K562 (cell line): ENCODE data around the gene METTL18. TPM values are rescaled to one million over a fixed set of nuclear protein-coding genes. Genes with fewer than 3 reads are reported as not detected.

Experiments used
- BRCA1 ChIP-seq, 2 experiments: fragments of 450-650 bp in 1 of 2; sonication (generic) in 1 of 2; formaldehyde crosslinking in 1 of 2; IDR thresholded peaks; 2 replicates each; pipeline versions ENCODE4 v1.5.0 to v1.6.1; 2017 to 2020; ENCODE audit warnings: mild to moderate bottlenecking in 1 of 2, missing genetic modification reagents in 1 of 2
- HCFC1 ChIP-seq: IDR thresholded peaks from 2 replicates; pipeline ENCODE4 v1.6.1; 2012; ENCODE audit warnings: low read depth, low read length, improper control_type of control experiment
- HMGN3 ChIP-seq: IDR thresholded peaks from 2 replicates; pipeline ENCODE4 v1.6.1; 2011; ENCODE audit warnings: borderline replicate concordance, low read depth, mild to moderate bottlenecking, mixed read lengths, low read length; ENCODE audit not compliant: insufficient read length; ENCODE audit errors: extremely low read depth
- HOMEZ ChIP-seq: fragments of 250-450 bp; sonication (Bioruptor Pico); IDR thresholded peaks from 2 replicates; pipeline ENCODE4 v1.4.0; 2020; ENCODE audit warnings: mild to moderate bottlenecking, moderate library complexity
- KHSRP ChIP-seq: fragments of 450-650 bp; IDR thresholded peaks from 2 replicates; pipeline ENCODE4 v1.6.1; 2017
- KLF16 ChIP-seq: IDR thresholded peaks from 2 replicates; pipeline ENCODE4 v1.6.1; 2016; ENCODE audit warnings: antibody characterized with exemption
- LARP7 ChIP-seq: fragments of 450-650 bp; IDR thresholded peaks from 2 replicates; pipeline ENCODE4 v1.6.1; 2016
- MAFF ChIP-seq: IDR thresholded peaks from 2 replicates; pipeline ENCODE4 v1.6.1; 2012; ENCODE audit warnings: low read length, improper control_type of control experiment
- MECOM ChIP-seq: fragments of 250-450 bp; sonication (Bioruptor Pico); IDR thresholded peaks from 2 replicates; pipeline ENCODE4 v1.8.0; 2022; ENCODE audit warnings: inconsistent platforms
- MXI1 ChIP-seq: IDR thresholded peaks from 2 replicates; pipeline ENCODE4 v1.6.1; 2011; ENCODE audit warnings: low read depth, mild to moderate bottlenecking, improper control_type of control experiment, low read length
- PHF21A ChIP-seq: fragments of 450-650 bp; IDR thresholded peaks from 2 replicates; pipeline ENCODE4 v1.6.1; 2017; ENCODE audit warnings: low read depth, borderline replicate concordance
- SLC30A9 ChIP-seq: fragments of 250-450 bp; sonication (Bioruptor Pico); IDR thresholded peaks from 2 replicates; pipeline ENCODE4 v1.8.0; 2022; ENCODE audit warnings: mild to moderate bottlenecking, moderate library complexity
- U2AF1 ChIP-seq: fragments of 200-400 bp; formaldehyde crosslinking; optimal IDR thresholded peaks from 2 replicates; pipeline ENCODE3; 2017; ENCODE audit warnings: mild to moderate bottlenecking, low read depth, low read length, moderate library complexity
- ZNF280B ChIP-seq: fragments of 250-450 bp; sonication (Bioruptor Pico); IDR thresholded peaks from 2 replicates; pipeline ENCODE4 v1.5.1; 2021; ENCODE audit warnings: mild to moderate bottlenecking
- ZNF707 ChIP-seq: fragments of 250-450 bp; sonication (Bioruptor Pico); conservative IDR thresholded peaks from 2 replicates; pipeline ENCODE4 v1.8.0; 2022; ENCODE audit warnings: inconsistent platforms, mild to moderate bottlenecking, moderate library complexity
- polyA plus RNA-seq, 8 experiments: library from polyadenylated mRNA; depleted of rRNA in 4 of 8; stranded (reverse) in 5 of 8; unstranded in 3 of 8; fragments of >200 nt; fragmentation: Nextera tagmentation in 2 of 8; fragmentation: Illumina TruSeq in 1 of 8; extraction: Ambion mirVana in 2 of 8; extraction: Trizol in 1 of 8; gene quantifications; 2 replicates each; pipeline versions ENCODE4 v1.2.1 to v1.2.3, GENCODE V29; 2011 to 2014; ENCODE audit warnings: inconsistent platforms in 1 of 8, missing spikeins in 1 of 8
- total RNA-seq, 7 experiments: library from RNA; depleted of rRNA in 6 of 7; stranded (reverse); fragments of >200 nt in 6 of 7; fragmentation: Illumina TruSeq in 2 of 7; extraction: Trizol in 2 of 7; gene quantifications; 2 replicates each; pipeline versions ENCODE4 v1.2.1 to v1.2.3, GENCODE V29; 2011 to 2021; ENCODE audit warnings: low replicate concordance in 1 of 7
- TF ChIP-seq, protein P1 (sequence below): fragments of 250-450 bp; sonication (Bioruptor Pico); IDR thresholded peaks from 2 replicates; pipeline ENCODE4 v1.4.0; 2020; ENCODE audit warnings: borderline replicate concordance
- TF ChIP-seq, protein P2 (sequence below): fragments of 450-650 bp; IDR thresholded peaks from 2 replicates; pipeline ENCODE4 v1.6.1; 2018; ENCODE audit not compliant: partially characterized antibody

Gene METTL18
- total and polyA plus RNA-seq, 9 of the 15 experiments (the other 6 are each of a cell fraction or from before 2014, with no cell fraction given): 9.5 to 40.2 (median 14.7) TPM

GRCh38 chr1:169794530-169795416, at the start of gene METTL18 (continued):
- TF ChIP-seq MAFF (no peak), PHF21A (no peak), ZNF707 (CRISPR knock-in tag) (no peak), BRCA1 (IDR thresholded peaks at IDR 0.05) (no peak), BRCA1 (CRISPR knock-in tag; IDR thresholded peaks at IDR 0.05) (no peak), U2AF1 (no peak), LARP7 (no peak), KHSRP (no peak), SLC30A9 (CRISPR knock-in tag) (no peak), HCFC1 (peak; percentile 85), MECOM (CRISPR knock-in tag) (no peak), HOMEZ (CRISPR knock-in tag) (no peak), KLF16 (no peak), HMGN3 (peak; percentile 51), MXI1 (no peak), ZNF280B (CRISPR knock-in tag) (no peak)
- TF ChIP-seq, protein P1, sequence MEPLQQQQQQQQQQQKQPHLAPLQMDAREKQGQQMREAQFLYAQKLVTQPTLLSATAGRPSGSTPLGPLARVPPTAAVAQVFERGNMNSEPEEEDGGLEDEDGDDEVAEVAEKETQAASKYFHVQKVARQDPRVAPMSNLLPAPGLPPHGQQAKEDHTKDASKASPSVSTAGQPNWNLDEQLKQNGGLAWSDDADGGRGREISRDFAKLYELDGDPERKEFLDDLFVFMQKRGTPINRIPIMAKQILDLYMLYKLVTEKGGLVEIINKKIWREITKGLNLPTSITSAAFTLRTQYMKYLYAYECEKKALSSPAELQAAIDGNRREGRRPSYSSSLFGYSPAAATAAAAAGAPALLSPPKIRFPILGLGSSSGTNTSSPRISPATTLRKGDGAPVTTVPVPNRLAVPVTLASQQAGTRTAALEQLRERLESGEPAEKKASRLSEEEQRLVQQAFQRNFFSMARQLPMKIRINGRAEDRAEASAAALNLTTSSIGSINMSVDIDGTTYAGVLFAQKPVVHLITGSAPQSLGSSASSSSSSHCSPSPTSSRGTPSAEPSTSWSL (CRISPR knock-in tag): no peak
- TF ChIP-seq, protein P2, sequence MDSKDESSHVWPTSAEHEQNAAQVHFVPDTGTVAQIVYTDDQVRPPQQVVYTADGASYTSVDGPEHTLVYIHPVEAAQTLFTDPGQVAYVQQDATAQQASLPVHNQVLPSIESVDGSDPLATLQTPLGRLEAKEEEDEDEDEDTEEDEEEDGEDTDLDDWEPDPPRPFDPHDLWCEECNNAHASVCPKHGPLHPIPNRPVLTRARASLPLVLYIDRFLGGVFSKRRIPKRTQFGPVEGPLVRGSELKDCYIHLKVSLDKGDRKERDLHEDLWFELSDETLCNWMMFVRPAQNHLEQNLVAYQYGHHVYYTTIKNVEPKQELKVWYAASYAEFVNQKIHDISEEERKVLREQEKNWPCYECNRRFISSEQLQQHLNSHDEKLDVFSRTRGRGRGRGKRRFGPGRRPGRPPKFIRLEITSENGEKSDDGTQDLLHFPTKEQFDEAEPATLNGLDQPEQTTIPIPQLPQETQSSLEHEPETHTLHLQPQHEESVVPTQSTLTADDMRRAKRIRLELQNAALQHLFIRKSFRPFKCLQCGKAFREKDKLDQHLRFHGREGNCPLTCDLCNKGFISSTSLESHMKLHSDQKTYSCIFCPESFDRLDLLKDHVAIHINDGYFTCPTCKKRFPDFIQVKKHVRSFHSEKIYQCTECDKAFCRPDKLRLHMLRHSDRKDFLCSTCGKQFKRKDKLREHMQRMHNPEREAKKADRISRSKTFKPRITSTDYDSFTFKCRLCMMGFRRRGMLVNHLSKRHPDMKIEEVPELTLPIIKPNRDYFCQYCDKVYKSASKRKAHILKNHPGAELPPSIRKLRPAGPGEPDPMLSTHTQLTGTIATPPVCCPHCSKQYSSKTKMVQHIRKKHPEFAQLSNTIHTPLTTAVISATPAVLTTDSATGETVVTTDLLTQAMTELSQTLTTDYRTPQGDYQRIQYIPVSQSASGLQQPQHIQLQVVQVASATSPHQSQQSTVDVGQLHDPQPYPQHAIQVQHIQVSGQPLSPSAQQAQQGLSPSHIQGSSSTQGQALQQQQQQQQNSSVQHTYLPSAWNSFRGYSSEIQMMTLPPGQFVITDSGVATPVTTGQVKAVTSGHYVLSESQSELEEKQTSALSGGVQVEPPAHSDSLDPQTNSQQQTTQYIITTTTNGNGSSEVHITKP: no peak
